RCC 7860 (cell line): ENCODE measurements around the gene NCK1.

Experiments
- DNase-seq: peaks from one replicate; pipeline ENCODE4 v3.0.0-alpha.2; 2015; ENCODE audit warnings: low spot score
- FAIRE-seq: peaks from 2 replicates; lab custom pipeline; 2012; peaks lifted over from hg19 to GRCh38; lab: Jason Lieb, UNC

NCK1 gene

GRCh38 chr3:136904746-136905145, 42.7 kb downstream of the NCK1 start:
- DNase-seq = no peak
- no peak for FAIRE-seq

DNA sequence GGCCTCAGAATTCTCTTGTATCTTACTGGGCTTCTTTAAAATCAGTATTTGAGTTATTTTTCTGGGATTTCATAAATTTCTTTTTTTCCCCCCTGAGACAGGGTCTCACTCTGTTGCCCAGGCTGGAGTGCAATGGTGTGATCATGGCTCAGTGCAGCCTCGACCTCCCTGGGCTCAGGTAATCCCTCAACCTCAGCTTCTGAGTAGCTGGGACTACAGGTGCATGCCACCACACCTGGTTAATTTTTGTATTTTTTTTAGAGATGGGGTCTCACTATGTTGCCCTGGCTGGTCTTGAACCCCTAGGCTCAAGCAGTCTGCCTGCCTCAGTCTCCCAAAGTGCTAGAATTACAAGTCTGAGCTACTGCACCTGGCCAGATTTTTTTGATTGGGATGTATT, 43.5 kb downstream of the NCK1 start:
- FAIRE-seq = no peak

GRCh38 chr3:136906725-136907124, 44.7 kb downstream of the NCK1 start:
- DNase-seq (no peak), FAIRE-seq (no peak)

More for the DNA sequence above, 43.5 kb downstream of the NCK1 start:
- DNase-seq = no peak

- DNase-seq (no peak), FAIRE-seq (no peak)
These were observed 46.3 kb downstream of the NCK1 start for GRCh38 chr3:136908297-136908696.

DNA sequence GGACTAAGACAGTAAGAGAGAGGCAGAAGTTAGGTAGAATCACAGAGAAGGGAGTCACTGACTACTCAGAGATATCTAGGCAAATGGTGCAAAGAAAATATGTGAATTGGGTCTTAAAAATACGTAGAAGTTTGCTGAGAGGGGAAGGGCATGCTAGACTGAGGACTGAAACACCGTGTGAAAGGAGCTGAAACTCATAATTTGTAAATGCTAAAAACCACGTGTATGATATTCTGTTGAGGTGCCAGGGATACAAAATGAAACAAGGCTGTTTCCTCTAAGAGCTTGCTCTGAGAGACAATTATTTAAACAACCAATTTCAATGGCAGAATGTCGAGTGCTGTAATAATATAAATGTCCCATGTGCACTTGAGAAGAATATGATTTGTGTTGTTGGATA, 47.2 kb downstream of the NCK1 start:
- no peak for FAIRE-seq
- DNase-seq = no peak

GRCh38 chr3:136910697-136911096, 48.7 kb downstream of the NCK1 start:
- DNase-seq (no peak), FAIRE-seq (no peak)

DNA sequence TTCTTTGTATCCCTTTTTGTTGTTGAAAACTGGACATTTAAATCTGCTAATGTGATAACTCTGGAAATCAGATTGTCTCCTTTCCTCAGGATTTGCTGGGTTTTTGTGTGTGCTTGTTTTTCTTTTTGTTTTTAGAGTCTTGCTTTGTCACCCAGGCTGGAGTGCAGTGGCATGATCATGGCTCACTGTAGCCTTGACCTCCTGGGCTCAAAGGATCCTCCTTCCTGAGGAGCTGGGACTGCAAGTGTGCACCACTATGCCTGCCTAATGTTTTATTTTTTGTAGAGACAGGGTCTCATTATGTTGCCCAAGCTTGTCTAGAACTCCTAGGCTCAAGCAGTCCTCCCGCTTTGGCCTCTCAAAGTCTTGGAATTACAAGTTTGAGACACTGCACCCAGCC, 51.2 kb downstream of the NCK1 start:
- no peak for DNase-seq
- no peak for FAIRE-seq

DNA sequence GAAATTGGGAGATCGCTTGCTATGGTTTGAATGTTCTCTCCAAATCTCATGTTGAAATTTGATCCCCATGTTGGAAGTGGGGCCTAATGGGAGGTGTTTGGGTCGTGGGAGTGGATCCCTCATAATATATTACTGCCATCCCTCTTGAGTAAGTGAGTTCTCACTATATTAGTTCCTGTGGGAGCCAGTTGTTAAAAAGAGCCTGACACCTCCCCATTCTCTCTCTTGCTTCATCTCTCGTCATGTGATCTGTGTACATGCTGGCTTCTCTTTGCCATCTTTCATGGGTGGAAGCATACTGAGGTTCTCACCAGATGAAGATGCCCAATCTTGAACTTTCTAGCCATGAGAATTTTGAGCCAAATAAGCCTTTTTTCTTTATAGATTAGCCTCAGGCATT, 52.7 kb downstream of the NCK1 start:
- DNase-seq (no peak), FAIRE-seq (no peak)

GRCh38 chr3:136916223-136916622, 54.2 kb downstream of the NCK1 start:
- no peak for FAIRE-seq

DNA sequence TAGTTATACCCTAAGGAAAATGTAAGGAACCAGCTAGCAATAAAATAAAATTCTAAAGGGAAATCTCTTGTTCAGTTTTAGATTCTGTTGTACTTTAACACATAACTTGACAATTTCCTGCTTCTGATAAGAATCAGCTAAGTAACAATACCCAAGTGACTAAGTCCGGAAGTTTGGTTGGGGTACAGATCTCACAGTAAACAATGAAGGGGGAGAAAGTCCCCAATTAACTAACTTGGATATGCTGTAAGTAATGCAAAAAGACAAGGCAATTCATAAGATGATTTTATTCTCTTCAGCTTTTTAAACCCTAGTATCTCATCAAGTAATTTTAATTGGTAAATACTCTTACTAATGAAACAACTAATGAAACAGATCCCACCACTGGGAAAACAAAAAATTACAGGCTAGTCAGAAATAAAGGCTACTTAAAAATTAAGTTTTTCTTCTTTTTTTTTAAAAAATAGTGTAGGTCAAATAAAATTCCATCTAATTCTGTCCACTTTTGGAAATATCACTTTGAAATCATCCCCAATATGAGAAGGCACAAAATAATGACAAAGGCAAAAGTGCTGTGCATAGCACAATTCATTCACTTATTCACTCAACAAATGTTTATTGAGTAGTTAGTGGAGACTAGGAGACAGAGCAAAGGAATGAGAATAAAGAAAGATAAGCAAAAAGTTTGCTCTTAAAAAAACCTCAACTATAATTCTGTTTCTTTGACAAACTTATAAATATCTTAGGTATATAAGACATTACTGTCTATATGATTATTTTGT, 58.0 kb downstream of the NCK1 start:
- DNase-seq = no peak
- peak; percentile 24 for FAIRE-seq

More at GRCh38 chr3:136916223-136916622, 54.2 kb downstream of the NCK1 start:
- DNase-seq = no peak

DNA sequence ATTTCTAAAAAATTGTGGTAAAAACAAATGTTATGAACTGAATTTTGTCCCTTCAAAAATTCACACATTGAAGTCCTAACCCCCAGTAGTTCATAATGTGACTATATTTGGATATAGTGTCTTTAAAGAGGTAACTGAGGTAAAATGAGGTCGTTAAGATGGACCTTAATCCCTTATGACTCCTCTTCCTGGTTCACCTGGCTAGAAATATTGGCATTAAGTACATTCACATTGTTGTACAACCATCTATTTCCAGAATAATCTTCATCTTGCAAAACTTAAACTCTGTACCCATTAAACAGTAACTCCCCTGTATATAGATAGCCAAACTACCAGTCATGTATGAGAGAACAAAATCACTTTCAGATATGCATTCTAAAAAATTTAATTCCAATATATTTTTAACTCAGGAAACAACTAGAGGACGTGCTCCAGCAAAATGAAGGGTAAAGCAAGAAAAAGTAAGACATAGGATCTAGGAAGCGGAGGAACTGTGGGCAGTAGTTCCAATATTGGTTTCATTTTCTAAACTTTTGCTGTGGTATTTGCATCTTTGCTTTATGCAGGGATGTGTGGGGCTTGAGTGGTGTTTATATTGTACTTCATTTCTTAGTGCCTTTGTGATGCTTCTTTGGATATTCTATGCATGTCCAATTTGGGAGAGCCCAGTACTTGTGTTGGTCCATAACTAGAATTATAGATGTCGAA, 59.0 kb downstream of the NCK1 start:
- FAIRE-seq (no peak), DNase-seq (no peak)

GRCh38 chr3:136925425-136926190, 63.6 kb downstream of the NCK1 start:
- no peak for FAIRE-seq
- DNase-seq = no peak

- no peak for FAIRE-seq
- DNase-seq = no peak
These were observed 66.2 kb downstream of the NCK1 start for GRCh38 chr3:136928240-136928639.

DNA sequence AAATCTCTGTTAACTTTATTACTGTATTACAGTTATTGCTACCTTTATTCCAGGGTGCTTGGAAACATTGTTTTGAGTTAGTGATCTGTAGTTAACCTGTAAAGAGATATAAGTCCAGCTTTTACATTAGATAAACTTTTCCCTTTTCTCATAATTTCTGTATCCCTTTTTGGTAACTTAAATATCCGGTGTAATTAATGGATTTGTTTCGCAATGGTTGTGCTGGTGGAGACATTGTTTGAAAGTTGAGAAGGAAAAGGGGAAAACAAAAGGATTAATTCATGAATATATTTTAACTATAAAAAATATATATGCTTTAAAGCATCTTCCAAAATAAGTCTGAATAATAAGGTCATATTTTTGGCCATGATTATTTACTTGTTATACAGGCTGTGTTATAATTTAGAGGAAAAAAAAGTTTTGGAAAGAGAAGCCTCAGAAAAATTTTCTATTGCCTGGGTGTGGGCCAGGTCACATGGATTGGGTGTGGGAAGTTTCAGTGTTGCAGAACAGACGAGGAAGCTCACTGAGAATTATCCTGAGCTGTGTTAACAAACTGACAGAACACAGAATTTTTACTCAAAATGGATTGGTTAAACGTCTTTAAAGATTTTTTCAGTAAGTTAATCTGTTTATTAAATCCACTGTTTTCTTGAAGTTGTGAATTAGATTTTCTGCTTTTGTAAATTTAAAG, 68.1 kb downstream of the NCK1 start:
- FAIRE-seq (peak; percentile 72), DNase-seq (no peak)

DNA sequence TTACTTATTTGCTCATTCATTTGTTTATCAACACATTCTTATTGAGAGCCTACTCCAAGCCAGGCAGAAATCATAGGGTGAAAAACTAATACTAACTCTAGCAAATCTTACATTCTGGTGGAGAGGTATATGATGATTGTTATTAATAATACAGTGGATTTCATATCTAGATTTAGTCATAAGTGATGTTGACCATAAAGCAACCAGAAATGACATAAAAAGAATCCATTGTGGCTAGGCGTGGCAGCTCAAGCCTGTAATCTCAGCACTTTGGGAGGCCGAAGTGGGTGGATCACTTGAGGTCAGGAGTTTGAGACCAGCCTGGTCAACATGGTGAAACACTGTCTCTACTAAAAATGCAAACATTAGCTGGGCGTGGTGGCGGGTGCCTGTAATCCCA, 69.6 kb downstream of the NCK1 start:
- FAIRE-seq = no peak
- DNase-seq = no peak

- no peak for DNase-seq
- no peak for FAIRE-seq
These were observed 70.5 kb downstream of the NCK1 start for GRCh38 chr3:136932523-136932922.

DNA sequence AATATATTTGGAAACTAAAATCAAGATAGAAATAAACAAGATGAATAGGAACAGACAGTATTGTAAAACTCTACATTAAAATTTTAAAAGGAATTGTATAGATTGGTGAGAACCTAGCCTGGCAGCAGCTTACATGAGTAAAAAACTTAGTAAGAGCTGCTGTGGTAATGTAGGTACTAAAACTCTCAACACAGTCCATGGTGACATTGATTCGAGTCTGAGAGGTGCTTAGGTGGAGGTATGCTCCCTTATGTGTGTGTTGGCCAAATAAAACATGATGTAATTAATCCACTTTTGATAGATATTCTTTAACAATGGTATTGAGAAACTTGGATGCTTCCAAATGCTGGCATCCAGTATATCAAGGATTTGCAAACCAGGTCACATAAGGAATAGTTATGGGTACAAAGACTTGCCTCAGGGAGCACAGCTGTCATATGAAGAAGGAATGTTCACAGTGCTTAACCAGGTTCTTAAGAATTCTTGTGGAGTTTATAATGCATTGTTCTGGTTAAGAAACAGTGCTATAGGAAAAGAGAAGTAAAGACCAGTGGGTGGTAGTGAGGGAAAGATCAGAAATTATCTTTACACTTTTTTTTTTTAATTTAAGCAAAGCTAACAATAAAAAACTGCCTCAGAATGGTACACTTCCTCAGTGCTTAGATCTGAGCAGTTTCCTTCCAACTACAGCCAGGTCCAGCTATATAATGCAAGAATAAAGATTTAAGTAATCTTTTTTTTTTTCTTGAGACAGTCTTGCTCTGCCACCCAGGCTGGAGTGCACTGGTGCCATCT, 71.2 kb downstream of the NCK1 start:
- FAIRE-seq (no peak), DNase-seq (no peak)

DNA sequence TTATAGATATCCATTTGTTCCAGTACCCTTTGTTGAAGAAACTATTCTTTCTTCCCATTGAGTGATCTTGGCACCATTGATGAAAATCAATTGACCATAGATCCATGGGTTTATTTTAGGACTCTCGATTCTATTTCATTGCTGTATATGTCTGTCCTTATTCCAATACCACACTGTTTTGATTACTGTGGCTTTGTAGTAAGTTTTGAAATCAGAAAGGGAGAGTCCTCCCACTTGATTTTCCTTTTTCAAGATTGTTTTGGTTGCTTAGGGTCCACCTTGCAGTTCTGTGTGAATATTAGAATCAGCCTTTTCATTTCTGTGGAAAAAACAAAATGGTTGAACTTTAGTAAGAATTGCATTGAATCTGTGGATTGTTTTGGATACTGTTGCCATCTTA, 75.2 kb downstream of the NCK1 start:
- FAIRE-seq (no peak), DNase-seq (no peak)

- FAIRE-seq (no peak), DNase-seq (no peak)
These were observed 75.8 kb downstream of the NCK1 start for GRCh38 chr3:136937851-136938250.

DNA sequence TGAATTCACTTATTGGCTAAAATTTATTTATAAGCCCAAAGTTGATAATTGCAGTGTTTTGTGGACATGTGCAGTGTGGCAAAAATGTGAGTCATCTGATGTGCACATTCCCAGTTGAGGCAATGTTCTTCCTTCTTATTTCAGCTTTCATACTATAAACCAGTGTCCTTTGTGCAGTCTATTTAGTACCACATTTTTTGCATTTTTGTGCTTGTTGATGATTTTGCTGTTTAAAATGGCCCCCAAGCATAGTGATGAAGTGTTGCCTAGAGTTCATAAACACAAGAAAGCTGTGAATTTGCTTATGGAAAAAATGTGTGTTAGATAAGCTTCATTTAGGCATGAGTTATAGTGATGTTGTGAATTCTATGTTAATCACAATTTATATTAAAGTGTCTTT, 76.3 kb downstream of the NCK1 start:
- DNase-seq = no peak
- peak; percentile 30 for FAIRE-seq
